Astrocyte of the spinal cord (primary cell): ENCODE data around the gene TMEM132E.

Experiments
- DNase-seq: peaks from one replicate; pipeline ENCODE4 v3.0.0; 2011; ENCODE audit warnings: low read depth, low spot score
- H3K4me3 ChIP-seq: 2 replicates; pipeline ENCODE4 v1.5.1; 2011; ENCODE audit warnings: low read depth, mild to moderate bottlenecking, low read length, moderate library complexity
- in situ Hi-C: cut with HindIII; loops from 2 replicates; pipeline ENCODE4 v1.10.0; 2017; ENCODE audit warnings: low sequenced_read_pairs
- TF ChIP-seq, protein P1 (sequence below): IDR thresholded peaks from 2 replicates; pipeline ENCODE4 v1.5.1; 2012; ENCODE audit warnings: low read depth, mild to moderate bottlenecking, low read length, inconsistent platforms

The TMEM132E gene

DNA sequence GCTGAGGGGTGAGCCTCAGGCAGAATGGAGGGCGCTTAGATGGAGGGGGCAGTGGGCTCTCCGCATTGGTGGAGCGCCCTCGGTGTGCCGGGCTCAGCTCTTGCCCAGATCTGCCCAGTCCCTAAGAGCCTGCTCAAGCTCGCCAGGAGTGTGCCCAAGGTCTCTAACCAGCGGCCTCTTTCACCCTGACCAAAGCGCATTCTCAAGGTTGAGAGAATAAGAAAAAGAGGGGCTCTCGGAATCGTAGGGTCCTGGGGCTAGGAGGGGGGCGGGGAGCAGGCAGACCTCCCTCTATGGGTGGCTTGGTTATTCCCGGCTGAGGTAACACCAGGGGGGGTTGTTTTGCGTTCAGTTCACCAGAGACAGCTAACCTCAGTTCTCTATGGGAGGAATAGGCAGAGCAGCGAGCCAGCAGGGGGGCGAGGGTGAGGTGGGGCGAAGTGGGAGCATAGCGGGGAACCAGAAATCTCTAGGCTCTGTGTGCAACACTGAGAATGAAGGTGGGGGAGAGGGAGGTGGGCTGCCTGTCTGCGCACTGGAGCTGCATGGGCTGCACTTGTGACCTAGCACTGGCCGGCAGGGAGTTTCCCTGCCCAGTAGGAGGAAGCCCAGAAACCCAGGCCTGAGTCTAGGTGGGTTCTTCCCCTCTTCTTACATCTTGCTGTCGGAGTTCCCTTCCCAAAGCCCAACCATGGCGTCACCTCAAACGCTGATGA lies 3.0 kb downstream of the TMEM132E start:
- no peak for DNase-seq
- in situ Hi-C loops, result no loop called here

DNA sequence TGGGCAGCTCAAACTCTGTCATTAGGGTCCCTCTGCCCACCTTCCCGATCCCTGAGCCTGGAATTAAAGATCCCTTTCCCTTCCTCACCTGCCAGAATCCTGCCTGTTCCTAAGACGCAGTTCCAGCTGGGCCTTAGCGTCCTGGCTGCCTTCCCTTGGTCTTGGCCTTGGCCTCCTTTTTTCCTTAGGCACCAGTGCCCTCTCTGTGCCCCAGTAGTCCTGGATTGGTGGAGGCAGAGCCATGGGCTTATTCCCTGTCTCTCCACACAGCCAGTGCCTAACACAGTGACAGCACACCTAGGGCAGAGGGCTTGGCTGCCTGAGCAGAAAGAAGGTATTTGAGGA lies 3.5 kb downstream of the TMEM132E start:
- in situ Hi-C loops, result no loop called here

More for the DNA sequence above, 3.0 kb downstream of the TMEM132E start:
- no peak overlapping the region for H3K4me3 ChIP-seq
- TF ChIP-seq, protein P1, sequence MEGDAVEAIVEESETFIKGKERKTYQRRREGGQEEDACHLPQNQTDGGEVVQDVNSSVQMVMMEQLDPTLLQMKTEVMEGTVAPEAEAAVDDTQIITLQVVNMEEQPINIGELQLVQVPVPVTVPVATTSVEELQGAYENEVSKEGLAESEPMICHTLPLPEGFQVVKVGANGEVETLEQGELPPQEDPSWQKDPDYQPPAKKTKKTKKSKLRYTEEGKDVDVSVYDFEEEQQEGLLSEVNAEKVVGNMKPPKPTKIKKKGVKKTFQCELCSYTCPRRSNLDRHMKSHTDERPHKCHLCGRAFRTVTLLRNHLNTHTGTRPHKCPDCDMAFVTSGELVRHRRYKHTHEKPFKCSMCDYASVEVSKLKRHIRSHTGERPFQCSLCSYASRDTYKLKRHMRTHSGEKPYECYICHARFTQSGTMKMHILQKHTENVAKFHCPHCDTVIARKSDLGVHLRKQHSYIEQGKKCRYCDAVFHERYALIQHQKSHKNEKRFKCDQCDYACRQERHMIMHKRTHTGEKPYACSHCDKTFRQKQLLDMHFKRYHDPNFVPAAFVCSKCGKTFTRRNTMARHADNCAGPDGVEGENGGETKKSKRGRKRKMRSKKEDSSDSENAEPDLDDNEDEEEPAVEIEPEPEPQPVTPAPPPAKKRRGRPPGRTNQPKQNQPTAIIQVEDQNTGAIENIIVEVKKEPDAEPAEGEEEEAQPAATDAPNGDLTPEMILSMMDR, result no peak

DNA sequence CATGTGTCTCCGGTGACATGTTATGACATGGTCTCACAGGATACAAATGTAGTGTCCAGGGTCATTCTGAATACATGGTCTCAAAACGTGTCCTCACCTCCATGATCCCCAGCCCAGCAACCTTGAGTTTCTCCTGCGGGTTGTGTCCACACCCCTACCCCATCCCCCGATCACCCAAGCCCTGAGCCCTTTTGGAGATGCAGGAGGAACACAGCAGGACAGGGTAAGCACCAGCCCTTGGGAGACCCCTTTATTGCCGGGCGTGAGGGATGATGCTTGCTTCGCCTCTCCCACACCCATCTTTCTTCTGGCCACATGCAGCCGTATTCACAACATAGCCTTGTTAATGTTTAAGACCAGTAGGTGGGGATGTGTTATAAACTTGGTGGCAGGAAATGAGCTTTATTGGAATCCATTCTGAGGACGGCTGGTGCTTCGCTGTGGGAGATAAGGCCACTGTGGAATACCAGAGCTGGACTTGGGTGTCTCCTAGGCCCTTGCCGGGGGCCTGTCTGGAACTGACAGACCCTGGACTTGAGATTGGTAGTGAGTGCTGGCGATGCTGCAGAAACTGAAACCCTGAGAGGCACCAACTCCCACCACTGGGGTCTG lies 5.5 kb downstream of the TMEM132E start:
- DNase-seq, result peak; percentile 7
- no peak overlapping the region for H3K4me3 ChIP-seq
- in situ Hi-C loops, result no loop called here
- TF ChIP-seq, protein P1, result peak; percentile 13

More for the DNA sequence above, 3.5 kb downstream of the TMEM132E start:
- DNase-seq, result no peak
- TF ChIP-seq, protein P1, result no peak
- no peak overlapping the region for H3K4me3 ChIP-seq

DNA sequence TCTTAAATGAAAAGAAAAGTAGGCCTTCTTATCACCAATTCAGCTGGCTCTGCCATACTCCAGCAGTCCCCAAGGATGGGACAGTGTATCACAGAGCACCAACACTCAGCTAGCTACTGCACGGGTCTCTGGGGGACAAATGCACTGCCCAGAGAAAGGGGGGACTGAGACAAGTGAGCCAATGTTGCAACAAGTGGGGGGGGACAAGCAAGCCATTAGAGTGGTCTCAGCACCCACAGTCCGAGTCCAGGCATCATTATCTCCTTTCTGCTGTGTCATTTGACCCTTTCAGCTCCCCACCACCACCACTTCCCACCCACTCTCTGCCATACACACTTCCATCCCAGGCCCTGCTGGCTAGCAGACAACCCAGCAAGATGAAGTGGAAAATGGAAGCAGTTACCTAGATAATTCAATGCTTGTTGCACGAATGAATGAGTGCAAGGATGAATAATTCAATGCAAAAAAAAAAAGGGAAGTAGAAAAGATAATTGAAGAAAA lies 7.0 kb downstream of the TMEM132E start:
- DNase-seq, result no peak
- TF ChIP-seq, protein P1, result no peak
- H3K4me3 ChIP-seq, result no peak overlapping the region
- in situ Hi-C loops, result no loop called here

DNA sequence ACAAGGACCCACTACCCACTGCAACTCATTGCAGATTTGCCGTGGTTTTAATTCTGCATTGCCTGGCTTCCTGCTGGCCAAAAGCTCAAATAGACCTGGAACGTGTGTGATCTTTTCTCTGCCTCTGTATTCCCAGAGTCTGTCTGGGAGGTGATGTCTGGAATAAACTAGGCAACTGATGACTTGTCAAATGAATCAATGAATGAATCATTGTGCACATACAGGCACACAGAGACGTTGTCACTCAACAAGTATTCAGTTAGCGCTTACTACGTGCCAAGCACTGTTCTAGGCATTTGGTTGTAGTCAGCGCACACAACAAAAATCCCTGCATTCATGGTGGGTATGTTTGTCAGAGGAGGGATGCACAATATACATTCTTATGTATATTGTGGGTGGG lies 8.9 kb downstream of the TMEM132E start:
- DNase-seq, result no peak
- in situ Hi-C loops, result no loop called here
- TF ChIP-seq, protein P1, result no peak
- H3K4me3 ChIP-seq, result no peak overlapping the region

DNA sequence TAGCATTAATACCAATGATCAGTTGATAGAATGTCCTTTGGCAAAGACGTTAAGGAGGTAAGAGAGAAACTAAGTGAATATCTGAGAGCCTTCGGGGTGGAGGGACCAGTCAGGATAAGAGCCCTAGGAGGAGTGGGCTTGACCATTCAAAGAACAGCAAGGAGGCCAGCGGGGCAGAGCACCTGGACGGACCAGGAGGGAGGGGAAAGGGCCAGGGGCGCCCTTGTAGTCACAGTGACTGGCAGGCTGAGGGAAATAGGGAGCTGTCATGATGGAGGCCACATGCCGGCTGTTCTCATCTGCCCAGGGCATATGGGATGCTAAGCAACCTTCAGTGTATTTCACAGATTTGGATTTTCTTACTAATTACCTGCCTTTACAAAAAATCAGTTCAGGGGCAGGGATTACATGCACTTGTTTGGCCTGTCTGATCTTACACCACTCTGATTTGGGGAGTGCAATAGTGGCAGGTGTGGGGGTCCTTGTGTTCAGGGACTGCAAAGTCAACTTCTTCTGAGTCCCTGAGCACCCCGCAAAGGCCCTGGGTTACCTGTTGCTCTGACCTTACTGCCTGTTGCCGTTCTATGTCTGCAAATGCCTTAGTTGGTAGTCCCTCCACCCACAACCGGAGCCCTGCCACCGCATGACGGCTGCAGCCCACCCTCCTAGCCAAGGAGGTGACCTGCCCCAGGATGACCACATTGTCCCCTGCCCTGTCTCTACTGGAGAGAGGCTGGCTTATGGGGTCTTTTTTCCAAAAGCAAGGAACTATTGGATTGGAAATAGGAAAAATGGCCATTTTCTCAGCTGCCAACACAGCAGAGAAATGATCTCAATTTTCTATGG lies 10.0 kb downstream of the TMEM132E start:
- TF ChIP-seq, protein P1, result no peak
- no peak for DNase-seq
- in situ Hi-C loops, result no loop called here
- H3K4me3 ChIP-seq, result no peak overlapping the region
